ENCODE data around the gene TPM4. TPM values are rescaled to one million over a fixed set of nuclear protein-coding genes. Genes with fewer than 3 reads are reported as not detected.
"Not testable (repeated sequence)": the region's sequence is repeated elsewhere in the genome, so short reads cannot be mapped to it uniquely, and the experiment has no call there.

The TPM4 gene
- total RNA-seq, 2 donors from 2014 or later = 379 TPM

GRCh38 chr19:16084067-16084685 lies 7.9 kb downstream of the TPM4 start:
- H3K9me3 ChIP-seq = no peaks in the 10 kb centered on the region
- DNase-seq (ENCODE audit: low spot score) = no peak
- H3K4me3 ChIP-seq = no peak overlapping the region
- H3K36me3 ChIP-seq = peaks cover 12 to 29% of the 10 kb centered on the region in 2 donors
- H3K27me3 ChIP-seq (replicated peaks; ENCODE audit: insufficient read depth) = no peaks in the 10 kb centered on the region
- peaks cover 17% of the 10 kb centered on the region for H3K4me1 ChIP-seq (replicated peaks)
- no peak for TF ChIP-seq POLR2A (IDR thresholded peaks at IDR 0.05)
- no peak for TF ChIP-seq POLR2AphosphoS5 (IDR thresholded peaks at IDR 0.05)
- TF ChIP-seq CTCF (IDR thresholded peaks at IDR 0.05) = no peak
- intact Hi-C loops (cut with DNase I) = no loop called here
- peak overlapping the region; percentile 27 to 51 for H3K27ac ChIP-seq
- WGBS = 79% methylated on average over 11 of the region's 11 CpGs

GRCh38 chr19:16085115-16085514 lies 8.8 kb downstream of the TPM4 start:
- intact Hi-C loops (cut with DNase I) = no loop called here
- H3K9me3 ChIP-seq = no peaks in the 10 kb centered on the region
- no peak overlapping the region for H3K4me3 ChIP-seq
- peak overlapping the region in 1 of 2 donors; percentile 83 for H3K27ac ChIP-seq
- peaks cover 12 to 32% of the 10 kb centered on the region in 2 donors for H3K36me3 ChIP-seq
- TF ChIP-seq CTCF (IDR thresholded peaks at IDR 0.05) (no peak), POLR2A (IDR thresholded peaks at IDR 0.05) (no peak), POLR2AphosphoS5 (IDR thresholded peaks at IDR 0.05) (no peak)
- no peaks in the 10 kb centered on the region for H3K27me3 ChIP-seq (replicated peaks; ENCODE audit: insufficient read depth)
- DNase-seq (ENCODE audit: low spot score) = no peak
- WGBS = 71% methylated on average over 6 of the region's 6 CpGs
- H3K4me1 ChIP-seq (replicated peaks) = peaks cover 17% of the 10 kb centered on the region

GRCh38 chr19:16087404-16087803 lies 11.1 kb downstream of the TPM4 start:
- Histone ChIP-seq H3K27ac (peak overlapping the region; percentile 74 to 83), H3K4me1 (replicated peaks) (peaks cover 17% of the 10 kb centered on the region), H3K36me3 (peaks cover 21 to 52% of the 10 kb centered on the region in 2 donors)
- DNase-seq (ENCODE audit: low spot score); intact Hi-C loops (cut with DNase I); H3K9me3 ChIP-seq; H3K4me3 ChIP-seq; H3K27me3 ChIP-seq (replicated peaks; ENCODE audit: insufficient read depth): not testable (repeated sequence)
- 71% methylated on average over 11 of the region's 11 CpGs for WGBS

GRCh38 chr19:16087940-16088339 lies 11.6 kb downstream of the TPM4 start:
- peaks cover 17% of the 10 kb centered on the region for H3K4me1 ChIP-seq (replicated peaks)
- no peak for TF ChIP-seq POLR2A (IDR thresholded peaks at IDR 0.05)
- no peak for TF ChIP-seq CTCF (IDR thresholded peaks at IDR 0.05)
- no peak for TF ChIP-seq POLR2AphosphoS5 (IDR thresholded peaks at IDR 0.05)
- H3K9me3 ChIP-seq = no peaks in the 10 kb centered on the region
- H3K27ac ChIP-seq = peak overlapping the region; percentile 74 to 83
- H3K36me3 ChIP-seq = peaks cover 21 to 57% of the 10 kb centered on the region in 2 donors
- 26% methylated on average over 12 of the region's 12 CpGs for WGBS
- DNase-seq (ENCODE audit: low spot score) = peak; percentile 69
- intact Hi-C loops (cut with DNase I) = no loop called here
- no peaks in the 10 kb centered on the region for H3K27me3 ChIP-seq (replicated peaks; ENCODE audit: insufficient read depth)
- no peak overlapping the region for H3K4me3 ChIP-seq

GRCh38 chr19:16088351-16089009 lies 12.2 kb downstream of the TPM4 start:
- Histone ChIP-seq H3K4me1 (replicated peaks) (peaks cover 17% of the 10 kb centered on the region), H3K27ac (peak overlapping the region; percentile 74 to 83), H3K9me3 (no peaks in the 10 kb centered on the region), H3K36me3 (peaks cover 21 to 57% of the 10 kb centered on the region in 2 donors), H3K27me3 (replicated peaks; ENCODE audit: insufficient read depth) (no peaks in the 10 kb centered on the region), H3K4me3 (no peak overlapping the region)
- WGBS = 24% methylated on average over 17 of the region's 17 CpGs
- DNase-seq (ENCODE audit: low spot score) = peak; percentile 65
- intact Hi-C loops (cut with DNase I) = no loop called here
- TF ChIP-seq CTCF (IDR thresholded peaks at IDR 0.05) = peak in 1 of 4 experiments; percentile 8
- no peak for TF ChIP-seq POLR2A (IDR thresholded peaks at IDR 0.05)
- TF ChIP-seq POLR2AphosphoS5 (IDR thresholded peaks at IDR 0.05) = peak; percentile 73

Data from prostate gland (tissue), 2 donors.